ENCODE results near the gene KDM5B. TPM values are rescaled to one million over a fixed set of nuclear protein-coding genes. Genes with fewer than 3 reads are reported as not detected.

Gene KDM5B
- total and polyA plus RNA-seq, 2 of the 8 experiments (the other 6 are each of a cell fraction or from before 2014, with no cell fraction given): 73.3 to 210 TPM

DNA sequence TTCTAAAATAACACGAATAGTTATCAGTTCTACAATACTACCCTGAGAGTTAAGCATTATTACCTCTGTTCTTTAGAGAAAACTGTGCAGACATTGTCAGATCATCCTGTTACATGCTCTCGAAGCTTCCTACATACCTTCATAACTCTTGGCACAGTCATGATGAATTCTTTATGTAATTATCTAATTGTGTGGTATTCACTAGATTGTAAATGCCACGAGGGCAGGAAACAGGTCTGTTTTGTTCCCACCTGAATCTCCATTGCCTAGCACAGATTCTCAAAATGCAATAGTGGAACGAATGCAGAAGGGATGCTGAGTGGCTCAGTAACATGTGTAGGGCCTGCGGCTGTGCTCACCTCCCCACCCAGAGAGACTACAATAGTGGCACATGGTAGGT, 101.4 kb downstream of the KDM5B start (continued):
- TF ChIP-seq, protein P1, sequence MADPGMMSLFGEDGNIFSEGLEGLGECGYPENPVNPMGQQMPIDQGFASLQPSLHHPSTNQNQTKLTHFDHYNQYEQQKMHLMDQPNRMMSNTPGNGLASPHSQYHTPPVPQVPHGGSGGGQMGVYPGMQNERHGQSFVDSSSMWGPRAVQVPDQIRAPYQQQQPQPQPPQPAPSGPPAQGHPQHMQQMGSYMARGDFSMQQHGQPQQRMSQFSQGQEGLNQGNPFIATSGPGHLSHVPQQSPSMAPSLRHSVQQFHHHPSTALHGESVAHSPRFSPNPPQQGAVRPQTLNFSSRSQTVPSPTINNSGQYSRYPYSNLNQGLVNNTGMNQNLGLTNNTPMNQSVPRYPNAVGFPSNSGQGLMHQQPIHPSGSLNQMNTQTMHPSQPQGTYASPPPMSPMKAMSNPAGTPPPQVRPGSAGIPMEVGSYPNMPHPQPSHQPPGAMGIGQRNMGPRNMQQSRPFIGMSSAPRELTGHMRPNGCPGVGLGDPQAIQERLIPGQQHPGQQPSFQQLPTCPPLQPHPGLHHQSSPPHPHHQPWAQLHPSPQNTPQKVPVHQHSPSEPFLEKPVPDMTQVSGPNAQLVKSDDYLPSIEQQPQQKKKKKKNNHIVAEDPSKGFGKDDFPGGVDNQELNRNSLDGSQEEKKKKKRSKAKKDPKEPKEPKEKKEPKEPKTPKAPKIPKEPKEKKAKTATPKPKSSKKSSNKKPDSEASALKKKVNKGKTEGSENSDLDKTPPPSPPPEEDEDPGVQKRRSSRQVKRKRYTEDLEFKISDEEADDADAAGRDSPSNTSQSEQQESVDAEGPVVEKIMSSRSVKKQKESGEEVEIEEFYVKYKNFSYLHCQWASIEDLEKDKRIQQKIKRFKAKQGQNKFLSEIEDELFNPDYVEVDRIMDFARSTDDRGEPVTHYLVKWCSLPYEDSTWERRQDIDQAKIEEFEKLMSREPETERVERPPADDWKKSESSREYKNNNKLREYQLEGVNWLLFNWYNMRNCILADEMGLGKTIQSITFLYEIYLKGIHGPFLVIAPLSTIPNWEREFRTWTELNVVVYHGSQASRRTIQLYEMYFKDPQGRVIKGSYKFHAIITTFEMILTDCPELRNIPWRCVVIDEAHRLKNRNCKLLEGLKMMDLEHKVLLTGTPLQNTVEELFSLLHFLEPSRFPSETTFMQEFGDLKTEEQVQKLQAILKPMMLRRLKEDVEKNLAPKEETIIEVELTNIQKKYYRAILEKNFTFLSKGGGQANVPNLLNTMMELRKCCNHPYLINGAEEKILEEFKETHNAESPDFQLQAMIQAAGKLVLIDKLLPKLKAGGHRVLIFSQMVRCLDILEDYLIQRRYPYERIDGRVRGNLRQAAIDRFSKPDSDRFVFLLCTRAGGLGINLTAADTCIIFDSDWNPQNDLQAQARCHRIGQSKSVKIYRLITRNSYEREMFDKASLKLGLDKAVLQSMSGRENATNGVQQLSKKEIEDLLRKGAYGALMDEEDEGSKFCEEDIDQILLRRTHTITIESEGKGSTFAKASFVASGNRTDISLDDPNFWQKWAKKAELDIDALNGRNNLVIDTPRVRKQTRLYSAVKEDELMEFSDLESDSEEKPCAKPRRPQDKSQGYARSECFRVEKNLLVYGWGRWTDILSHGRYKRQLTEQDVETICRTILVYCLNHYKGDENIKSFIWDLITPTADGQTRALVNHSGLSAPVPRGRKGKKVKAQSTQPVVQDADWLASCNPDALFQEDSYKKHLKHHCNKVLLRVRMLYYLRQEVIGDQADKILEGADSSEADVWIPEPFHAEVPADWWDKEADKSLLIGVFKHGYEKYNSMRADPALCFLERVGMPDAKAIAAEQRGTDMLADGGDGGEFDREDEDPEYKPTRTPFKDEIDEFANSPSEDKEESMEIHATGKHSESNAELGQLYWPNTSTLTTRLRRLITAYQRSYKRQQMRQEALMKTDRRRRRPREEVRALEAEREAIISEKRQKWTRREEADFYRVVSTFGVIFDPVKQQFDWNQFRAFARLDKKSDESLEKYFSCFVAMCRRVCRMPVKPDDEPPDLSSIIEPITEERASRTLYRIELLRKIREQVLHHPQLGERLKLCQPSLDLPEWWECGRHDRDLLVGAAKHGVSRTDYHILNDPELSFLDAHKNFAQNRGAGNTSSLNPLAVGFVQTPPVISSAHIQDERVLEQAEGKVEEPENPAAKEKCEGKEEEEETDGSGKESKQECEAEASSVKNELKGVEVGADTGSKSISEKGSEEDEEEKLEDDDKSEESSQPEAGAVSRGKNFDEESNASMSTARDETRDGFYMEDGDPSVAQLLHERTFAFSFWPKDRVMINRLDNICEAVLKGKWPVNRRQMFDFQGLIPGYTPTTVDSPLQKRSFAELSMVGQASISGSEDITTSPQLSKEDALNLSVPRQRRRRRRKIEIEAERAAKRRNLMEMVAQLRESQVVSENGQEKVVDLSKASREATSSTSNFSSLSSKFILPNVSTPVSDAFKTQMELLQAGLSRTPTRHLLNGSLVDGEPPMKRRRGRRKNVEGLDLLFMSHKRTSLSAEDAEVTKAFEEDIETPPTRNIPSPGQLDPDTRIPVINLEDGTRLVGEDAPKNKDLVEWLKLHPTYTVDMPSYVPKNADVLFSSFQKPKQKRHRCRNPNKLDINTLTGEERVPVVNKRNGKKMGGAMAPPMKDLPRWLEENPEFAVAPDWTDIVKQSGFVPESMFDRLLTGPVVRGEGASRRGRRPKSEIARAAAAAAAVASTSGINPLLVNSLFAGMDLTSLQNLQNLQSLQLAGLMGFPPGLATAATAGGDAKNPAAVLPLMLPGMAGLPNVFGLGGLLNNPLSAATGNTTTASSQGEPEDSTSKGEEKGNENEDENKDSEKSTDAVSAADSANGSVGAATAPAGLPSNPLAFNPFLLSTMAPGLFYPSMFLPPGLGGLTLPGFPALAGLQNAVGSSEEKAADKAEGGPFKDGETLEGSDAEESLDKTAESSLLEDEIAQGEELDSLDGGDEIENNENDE (IDR thresholded peaks at IDR 0.05; ENCODE audit: insufficient replicate concordance, low read length): no peak
- no peak for TF ChIP-seq ZNF274 (IDR thresholded peaks at IDR 0.05; ENCODE audit: borderline replicate concordance, extremely low read depth, low read length)
- no peak for TF ChIP-seq GTF2F1 (IDR thresholded peaks at IDR 0.05; ENCODE audit: borderline replicate concordance, low read depth, low read length)
- no peak for TF ChIP-seq RNF2 (IDR thresholded peaks at IDR 0.05; ENCODE audit: borderline replicate concordance, low read depth, low read length, missing control alignments, poor library complexity, severe bottlenecking)
- TF ChIP-seq GABPA (IDR thresholded peaks at IDR 0.05; ENCODE audit: borderline replicate concordance, insufficient read depth, low read length): no peak

Measured in H1 (cell line).